GM12878 (cell line): ENCODE results near the gene PPP1R14B.

Experiments used
- CEBPZ ChIP-seq: fragments of 150-350 bp; IDR thresholded peaks from 2 replicates; pipeline ENCODE4 v1.6.1; 2016; ENCODE audit warnings: low read depth, low read length
- CTCF ChIP-seq, 3 experiments: IDR thresholded peaks in 2 of 3; conservative IDR thresholded peaks in 1 of 3; 2 replicates each; pipeline ENCODE4 v1.5.1; 2011; ENCODE audit warnings: low read depth in 3 of 3, low read length in 3 of 3, mild to moderate bottlenecking in 3 of 3, control low read depth in 2 of 3, moderate library complexity in 2 of 3, inconsistent platforms in 1 of 3, mixed read lengths in 1 of 3; ENCODE audit not compliant: control insufficient read depth in 2 of 3, insufficient read depth in 1 of 3; ENCODE audit errors: extremely low read depth in 1 of 3
- FOXM1 ChIP-seq: IDR thresholded peaks from 2 replicates; pipeline ENCODE4 v1.6.1; 2012; ENCODE audit warnings: low read depth, mild to moderate bottlenecking, inconsistent platforms, low read length, moderate library complexity
- HCFC1 ChIP-seq: fragments of 150-350 bp; IDR thresholded peaks from 2 replicates; pipeline ENCODE4 v1.6.1; 2014; ENCODE audit warnings: low read length
- RAD21 ChIP-seq: IDR thresholded peaks from 2 replicates; pipeline ENCODE4 v1.6.1; 2011; ENCODE audit warnings: mild to moderate bottlenecking, low read depth, low read length, moderate library complexity; ENCODE audit not compliant: insufficient read depth
- TCF12 ChIP-seq: IDR thresholded peaks from 2 replicates; pipeline ENCODE4 v1.6.1; 2011; ENCODE audit warnings: low read depth, mild to moderate bottlenecking, low read length

GRCh38 chr11:64291262-64291751 lies 44.6 kb upstream of the PPP1R14B start, which contains the start of gene KCNK4:
- no peak for TF ChIP-seq CTCF (IDR thresholded peaks at IDR 0.05 in 2 of 3, conservative IDR thresholded peaks at IDR 0.05 in 1 of 3; ENCODE audit: control insufficient read depth in 2 of 3, extremely low read depth in 1 of 3, insufficient read depth in 1 of 3, low read depth in 3 of 3, low read length in 3 of 3)
- TF ChIP-seq TCF12, result no peak
- no peak for TF ChIP-seq HCFC1
- no peak for TF ChIP-seq FOXM1
- TF ChIP-seq RAD21, result no peak
- TF ChIP-seq CEBPZ, result no peak
